Heart left ventricle (tissue), 13 donors: Measurements from ENCODE around the gene PDE9A.

Source experiments
- POLR2A ChIP-seq, 2 donors: fragments of 450-650 bp; IDR thresholded peaks; one replicate each; pipeline ENCODE4 v1.6.1; 2017; ENCODE audit warnings: antibody characterized with exemption in 2 of 2, mild to moderate bottlenecking in 2 of 2, moderate library complexity in 2 of 2
- TF ChIP-seq, protein P1 (sequence below), 12 donors: fragments of 200-600 bp; sonication (generic) in 4 of 12; IDR thresholded peaks; one replicate each; pipeline versions ENCODE4 v1.5.0 to v1.8.0; 2018 to 2022; ENCODE audit warnings: antibody characterized with exemption in 12 of 12, mild to moderate bottlenecking in 5 of 12
- donor health status: ischemic (EF 13 %, LVEDD 7.1; RV severe dilation, severe dysfunction).
- donor health status: DM: no; HTN: yes; CAD: no.
- donor health status: DM: no; HTN: no; CAD: no.
- donor health status: ischemic (EF 25% LVEDD 6.9; RV normal size, moderate dysfunction).
- donor health status: ischemic (EF 25% LVEDD 5.7; RV mildly dilated, moderate dysfunction).
- donor health status: ischemic (EF 35%, LVEDD 5.7; RV mildly dilated, moderate dysfunction).
- donor health status: nonischemic (EF 11% LVEDD 7.7; RV severe dilation, severe dysfunction).
- donor health status: DM: yes; HTN: yes; CAD: no.
- donor health status: PGD.
- donor health status: ischemic (EF 29% LVEDD 5.4; RV normal size, mild dysfunction).
- donor health status: nonischemic (EF 23%, LVEDD 6.1; RV moderate dilation, normal function).

DNA sequence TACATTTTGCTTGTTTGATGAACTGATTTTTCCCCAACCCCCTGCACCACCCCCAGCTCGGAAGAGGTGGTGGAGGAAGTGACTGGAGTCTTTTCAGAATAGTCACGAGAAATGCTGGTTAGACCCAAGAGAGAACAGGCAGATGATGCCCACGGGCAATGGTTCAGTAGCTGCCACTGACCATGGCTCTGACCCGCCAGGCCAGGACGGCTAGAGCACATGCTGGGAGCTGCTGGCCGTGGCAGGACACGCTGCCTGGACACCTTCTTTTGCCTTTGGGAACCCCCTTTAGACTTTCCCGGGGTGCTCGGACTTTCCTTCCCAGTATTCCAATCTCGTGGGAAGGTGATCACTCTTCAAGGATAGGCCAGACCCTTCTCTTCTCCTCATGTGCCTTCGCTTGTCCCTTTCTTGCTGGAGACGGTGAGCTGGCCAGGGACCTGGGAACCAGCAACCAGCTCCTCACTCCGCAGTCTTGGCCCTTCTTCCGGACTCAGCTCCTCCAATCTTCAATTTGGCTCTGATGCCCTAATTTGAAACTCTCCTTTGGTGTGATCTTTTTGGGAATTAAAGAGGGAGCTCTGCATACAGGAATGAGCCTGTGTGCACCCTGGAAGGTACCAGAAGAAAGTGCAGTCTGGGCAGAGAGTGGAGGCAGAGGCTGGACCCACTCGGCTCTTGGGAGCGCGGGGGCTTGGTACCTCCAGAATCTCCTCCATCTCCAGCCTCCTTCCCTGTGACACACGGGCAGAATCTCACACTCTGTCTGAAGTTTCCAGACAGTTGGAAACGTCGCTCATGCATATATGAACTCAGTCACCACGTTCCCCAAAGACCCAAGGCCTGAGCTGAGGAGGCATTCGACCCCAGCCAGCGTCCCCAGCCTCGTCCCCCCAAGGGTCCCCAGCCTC is 4.0 kb upstream of the PDE9A start:
- TF ChIP-seq POLR2A (IDR thresholded peaks at IDR 0.05): no peak
- TF ChIP-seq, protein P1, sequence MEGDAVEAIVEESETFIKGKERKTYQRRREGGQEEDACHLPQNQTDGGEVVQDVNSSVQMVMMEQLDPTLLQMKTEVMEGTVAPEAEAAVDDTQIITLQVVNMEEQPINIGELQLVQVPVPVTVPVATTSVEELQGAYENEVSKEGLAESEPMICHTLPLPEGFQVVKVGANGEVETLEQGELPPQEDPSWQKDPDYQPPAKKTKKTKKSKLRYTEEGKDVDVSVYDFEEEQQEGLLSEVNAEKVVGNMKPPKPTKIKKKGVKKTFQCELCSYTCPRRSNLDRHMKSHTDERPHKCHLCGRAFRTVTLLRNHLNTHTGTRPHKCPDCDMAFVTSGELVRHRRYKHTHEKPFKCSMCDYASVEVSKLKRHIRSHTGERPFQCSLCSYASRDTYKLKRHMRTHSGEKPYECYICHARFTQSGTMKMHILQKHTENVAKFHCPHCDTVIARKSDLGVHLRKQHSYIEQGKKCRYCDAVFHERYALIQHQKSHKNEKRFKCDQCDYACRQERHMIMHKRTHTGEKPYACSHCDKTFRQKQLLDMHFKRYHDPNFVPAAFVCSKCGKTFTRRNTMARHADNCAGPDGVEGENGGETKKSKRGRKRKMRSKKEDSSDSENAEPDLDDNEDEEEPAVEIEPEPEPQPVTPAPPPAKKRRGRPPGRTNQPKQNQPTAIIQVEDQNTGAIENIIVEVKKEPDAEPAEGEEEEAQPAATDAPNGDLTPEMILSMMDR (IDR thresholded peaks at IDR 0.05): no peak
